Thoracic aorta endothelial cell (primary cell): ENCODE data around the gene TMCO4. TPM values are rescaled to one million over a fixed set of nuclear protein-coding genes. Genes with fewer than 3 reads are reported as not detected.

Source experiments
- total RNA-seq: library from RNA; depleted of rRNA; stranded (reverse); fragments of >200 nt; gene quantifications from 2 replicates; pipeline ENCODE4 v1.2.3, GENCODE V29; 2012

TMCO4 gene
- 6.0 and 9.6 TPM in 2 replicates for total RNA-seq

GRCh38 chr1:19799230-19800075 is at the start of gene TMCO4:
Gene TMCO4 (minus strand): TSS chr1:19799916. CDS start chr1:19780758, 19,158 bp downstream.

GRCh38 chr1:19814681-19815503 is 15.2 kb upstream of the TMCO4 start, which contains the start of gene RNF186:
Gene RNF186 (minus strand): TSS chr1:19815283. CDS start chr1:19815101, 182 bp downstream.

GRCh38 chr1:19664453-19665185 is 135.1 kb downstream of the TMCO4 start, which contains the start of gene HTR6:
Gene HTR6 (plus strand): TSS chr1:19664875. CDS start chr1:19665754, 879 bp downstream.

GRCh38 chr1:19643602-19644394 is 155.9 kb downstream of the TMCO4 start, which contains the start of gene NBL1:
Gene NBL1 (plus strand): TSS chr1:19644311. CDS start chr1:19655031, 10,720 bp downstream.

Other genes with a start within 250 kb of the TMCO4 start
- gene NBL1, start 155.6 kb downstream of the TMCO4 start, total RNA-seq: 31.5 and 33.3 TPM in 2 replicates
- gene HTR6, start 135.0 kb downstream of the TMCO4 start, total RNA-seq: 0.07 TPM in 1 of 2 replicates, not detected in the other
- gene RNF186, start 15.4 kb upstream of the TMCO4 start, total RNA-seq: not detected in 2 replicates
- 7.2 and 8.9 TPM in 2 replicates for gene OTUD3, start 82.5 kb upstream of the TMCO4 start, total RNA-seq
- gene PLA2G2E, start 123.7 kb upstream of the TMCO4 start, total RNA-seq: not detected in 2 replicates
- gene PLA2G2A, start 179.7 kb upstream of the TMCO4 start, total RNA-seq: not detected in 2 replicates